Thymus (tissue), 11 donors: ENCODE data around the gene RAB44. TPM values are rescaled to one million over a fixed set of nuclear protein-coding genes. Genes with fewer than 3 reads are reported as not detected.

Source experiments
- DNase-seq, 9 donors: peaks; one replicate each; pipeline ENCODE4 v3.0.0-alpha.2; 2013; ENCODE audit warnings: low spot score in 9 of 9, low read depth in 6 of 9, missing footprints in 1 of 9
- H3K27ac ChIP-seq, 2 donors: one replicate each; pipeline ENCODE4 v1.5.1; 2013; ENCODE audit warnings: control low read depth in 1 of 2, low read depth in 1 of 2, low read length in 1 of 2, mild to moderate bottlenecking in 1 of 2, moderate library complexity in 1 of 2
- H3K27me3 ChIP-seq, 2 donors: one replicate each; pipeline ENCODE4 v1.5.1; 2013; ENCODE audit warnings: low read length in 1 of 2; ENCODE audit not compliant: control insufficient read depth in 2 of 2, insufficient read depth in 1 of 2
- H3K36me3 ChIP-seq, 2 donors: one replicate each; pipeline ENCODE4 v1.5.1; 2013; ENCODE audit warnings: low read length in 1 of 2, mild to moderate bottlenecking in 1 of 2, moderate library complexity in 1 of 2; ENCODE audit not compliant: control insufficient read depth in 2 of 2, insufficient read depth in 2 of 2
- H3K4me1 ChIP-seq, 2 donors: one replicate each; pipeline ENCODE4 v1.5.1; 2013; ENCODE audit warnings: low read length in 2 of 2; ENCODE audit not compliant: control insufficient read depth in 2 of 2, insufficient read depth in 2 of 2
- H3K4me3 ChIP-seq, 2 donors: one replicate each; pipeline ENCODE4 v1.5.1; 2013; ENCODE audit warnings: low read length in 2 of 2, control low read depth in 1 of 2, mild to moderate bottlenecking in 1 of 2
- H3K9me3 ChIP-seq, 2 donors: one replicate each; pipeline ENCODE4 v1.5.1; 2013; ENCODE audit warnings: low read length in 1 of 2, mild to moderate bottlenecking in 1 of 2; ENCODE audit not compliant: control insufficient read depth in 2 of 2, insufficient read depth in 1 of 2
- WGBS: extraction: QIAGEN DNeasy Blood & Tissue Kit; methylation state at CpG from one replicate; pipeline ENCODE4 v1.1.7; 2013; 5-methylcytosine and 5-hydroxymethylcytosine counted together
- polyA plus RNA-seq: library from polyadenylated mRNA; stranded (reverse); fragments of 200-250 nt; gene quantifications from one replicate; pipeline ENCODE4 v1.2.3, GENCODE V29; 2013
- total RNA-seq: library from RNA; stranded (reverse); fragments of 120-200 nt; gene quantifications from one replicate; pipeline ENCODE4 v1.2.4, GENCODE V29; 2013
- donor health status: healthy.

Gene RAB44
- total and polyA plus RNA-seq, 2 donors = 0.27 to 0.28 TPM

DNA sequence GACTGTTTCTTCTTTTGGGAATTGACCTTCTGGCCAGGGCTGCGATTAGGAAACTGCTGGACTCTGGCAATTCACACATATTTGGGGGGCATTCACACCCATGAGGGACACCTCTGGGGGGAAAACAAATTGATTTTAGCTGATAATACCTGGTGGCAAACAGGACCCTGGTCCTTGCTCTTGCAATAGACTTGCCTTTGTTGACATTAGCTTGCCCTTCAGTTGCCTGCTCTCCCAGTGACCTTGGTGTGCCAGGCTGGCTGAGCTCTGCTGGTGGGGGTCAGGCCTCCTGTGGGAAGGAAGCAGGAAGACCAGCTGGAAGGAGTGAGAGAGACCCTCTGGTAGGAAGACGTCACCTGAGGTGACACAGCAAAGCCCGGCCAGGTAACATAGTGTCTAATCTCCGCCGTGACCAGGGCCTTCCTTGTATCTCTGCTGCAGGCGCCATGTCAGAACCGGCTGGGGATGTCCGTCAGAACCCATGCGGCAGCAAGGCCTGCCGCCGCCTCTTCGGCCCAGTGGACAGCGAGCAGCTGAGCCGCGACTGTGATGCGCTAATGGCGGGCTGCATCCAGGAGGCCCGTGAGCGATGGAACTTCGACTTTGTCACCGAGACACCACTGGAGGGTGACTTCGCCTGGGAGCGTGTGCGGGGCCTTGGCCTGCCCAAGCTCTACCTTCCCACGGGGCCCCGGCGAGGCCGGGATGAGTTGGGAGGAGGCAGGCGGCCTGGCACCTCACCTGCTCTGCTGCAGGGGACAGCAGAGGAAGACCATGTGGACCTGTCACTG, 13.8 kb upstream of the RAB44 start:
- DNase-seq = no peak
- H3K4me1 ChIP-seq = peaks cover 30 to 64% of the 10 kb centered on the region in 2 donors
- WGBS = 98% methylated on average over 29 of the region's 29 CpGs
- H3K36me3 ChIP-seq = peaks cover 7 to 10% of the 10 kb centered on the region in 2 donors
- H3K9me3 ChIP-seq = peaks cover 0 to 8% of the 10 kb centered on the region in 2 donors
- no peak overlapping the region for H3K4me3 ChIP-seq
- H3K27me3 ChIP-seq = peaks cover 15 to 28% of the 10 kb centered on the region in 2 donors
- H3K27ac ChIP-seq = no peak overlapping the region

DNA sequence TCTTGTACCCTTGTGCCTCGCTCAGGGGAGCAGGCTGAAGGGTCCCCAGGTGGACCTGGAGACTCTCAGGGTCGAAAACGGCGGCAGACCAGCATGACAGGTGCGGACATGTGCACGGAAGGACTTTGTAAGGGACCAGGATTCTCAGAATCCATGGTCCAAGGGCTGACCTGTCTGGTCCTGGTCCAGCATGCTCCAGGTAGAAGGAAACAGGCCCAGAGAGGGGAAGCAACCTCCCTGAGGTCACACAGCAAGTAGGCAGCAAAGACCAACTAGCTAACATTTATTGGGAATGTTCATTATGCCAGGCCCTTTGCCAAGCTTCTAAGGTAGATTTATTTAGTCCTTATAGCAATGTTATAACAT, 13.2 kb upstream of the RAB44 start:
- Histone ChIP-seq H3K27me3 (peaks cover 9 to 22% of the 10 kb centered on the region in 2 donors), H3K27ac (no peak overlapping the region), H3K4me1 (peaks cover 24 to 58% of the 10 kb centered on the region in 2 donors), H3K36me3 (peaks cover 7 to 10% of the 10 kb centered on the region in 2 donors), H3K4me3 (no peak overlapping the region), H3K9me3 (peaks cover 0 to 4% of the 10 kb centered on the region in 2 donors)
- WGBS = 95% methylated on average over 6 of the region's 6 CpGs
- DNase-seq = no peak

DNA sequence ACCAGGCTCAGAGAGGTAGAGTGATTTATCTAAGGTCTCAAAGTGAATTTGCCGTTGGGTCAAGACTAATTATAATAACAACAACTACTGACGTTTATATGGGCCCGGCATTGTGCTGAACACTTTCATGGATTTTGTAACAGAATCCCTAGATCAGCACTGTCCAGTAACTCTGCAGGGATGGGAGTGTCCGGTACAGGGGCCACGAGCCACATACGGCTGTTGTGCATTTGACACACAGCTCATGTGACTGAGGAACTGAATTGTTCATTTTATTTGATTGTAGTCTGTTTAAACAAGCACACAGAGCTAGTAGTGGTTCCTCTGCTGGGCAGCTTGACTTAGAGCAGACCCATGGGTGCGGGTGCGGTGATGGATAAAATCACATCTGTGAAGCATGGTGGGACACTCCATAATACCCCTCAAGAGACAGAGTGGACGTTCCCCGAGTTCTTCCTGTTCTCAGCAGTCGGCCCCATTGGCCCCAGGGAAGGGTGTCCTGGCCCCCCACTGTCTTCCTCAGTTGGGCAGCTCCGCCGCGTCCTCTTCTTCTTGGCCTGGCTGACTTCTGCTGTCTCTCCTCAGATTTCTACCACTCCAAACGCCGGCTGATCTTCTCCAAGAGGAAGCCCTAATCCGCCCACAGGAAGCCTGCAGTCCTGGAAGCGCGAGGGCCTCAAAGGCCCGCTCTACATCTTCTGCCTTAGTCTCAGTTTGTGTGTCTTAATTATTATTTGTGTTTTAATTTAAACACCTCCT, 12.3 kb upstream of the RAB44 start:
- H3K27me3 ChIP-seq = peaks cover under 1 to 13% of the 10 kb centered on the region in 2 donors
- H3K27ac ChIP-seq = no peak overlapping the region
- peaks cover 23 to 49% of the 10 kb centered on the region in 2 donors for H3K4me1 ChIP-seq
- peaks cover 0 to 2% of the 10 kb centered on the region in 2 donors for H3K9me3 ChIP-seq
- no peak for DNase-seq
- H3K4me3 ChIP-seq = no peak overlapping the region
- 87% methylated on average over 20 of the region's 20 CpGs for WGBS
- H3K36me3 ChIP-seq = peaks cover 7 to 10% of the 10 kb centered on the region in 2 donors

- peaks cover 19 to 42% of the 10 kb centered on the region in 2 donors for H3K4me1 ChIP-seq
- H3K36me3 ChIP-seq = peaks cover 7 to 10% of the 10 kb centered on the region in 2 donors
- no peak for DNase-seq
- no peaks in the 10 kb centered on the region for H3K9me3 ChIP-seq
- no peak overlapping the region for H3K27ac ChIP-seq
- H3K4me3 ChIP-seq = no peak overlapping the region
- H3K27me3 ChIP-seq = peaks cover 0 to 6% of the 10 kb centered on the region in 2 donors
- WGBS = 46% methylated on average over 11 of the region's 11 CpGs
Observed at GRCh38 chr6:36685926-36686667, 11.5 kb upstream of the RAB44 start.

- Histone ChIP-seq H3K27me3 (peaks cover 0 to 1% of the 10 kb centered on the region in 2 donors), H3K4me3 (no peak overlapping the region), H3K4me1 (peaks cover 18 to 42% of the 10 kb centered on the region in 2 donors), H3K27ac (no peak overlapping the region), H3K36me3 (peaks cover 7 to 10% of the 10 kb centered on the region in 2 donors), H3K9me3 (no peaks in the 10 kb centered on the region)
- DNase-seq = no peak
- 98% methylated on average over 10 of the region's 10 CpGs for WGBS
Observed at GRCh38 chr6:36686668-36687513, 10.7 kb upstream of the RAB44 start.

- Histone ChIP-seq H3K4me1 (peaks cover 6 to 35% of the 10 kb centered on the region in 2 donors), H3K9me3 (no peaks in the 10 kb centered on the region), H3K27me3 (no peaks in the 10 kb centered on the region), H3K27ac (no peak overlapping the region), H3K36me3 (peaks cover 7 to 10% of the 10 kb centered on the region in 2 donors), H3K4me3 (no peak overlapping the region)
- WGBS = 98% methylated on average over 6 of the region's 6 CpGs
- DNase-seq = no peak
Observed at GRCh38 chr6:36688063-36688738, 9.4 kb upstream of the RAB44 start.

DNA sequence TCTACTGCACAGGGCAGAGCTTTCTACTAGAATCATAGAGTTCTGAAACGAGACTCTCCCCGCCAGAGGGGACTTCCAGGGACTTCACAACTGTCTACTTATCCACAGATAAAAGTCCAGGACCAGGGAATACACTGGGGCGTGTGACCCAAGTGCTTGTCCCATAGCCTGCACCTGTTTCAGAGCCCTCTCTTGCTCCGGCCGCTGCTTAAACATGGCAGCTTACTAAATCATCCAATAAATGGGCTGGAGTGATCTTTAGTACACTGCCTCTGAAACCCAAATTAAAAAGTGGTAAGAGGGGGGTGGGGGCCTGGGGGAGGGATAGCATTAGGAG, 8.9 kb upstream of the RAB44 start:
- H3K9me3 ChIP-seq = no peaks in the 10 kb centered on the region
- no peaks in the 10 kb centered on the region for H3K27me3 ChIP-seq
- peaks cover under 1 to 30% of the 10 kb centered on the region in 2 donors for H3K4me1 ChIP-seq
- no peak for DNase-seq
- no peak overlapping the region for H3K4me3 ChIP-seq
- H3K36me3 ChIP-seq = peaks cover 7 to 10% of the 10 kb centered on the region in 2 donors
- 96% methylated on average over 5 of the region's 5 CpGs for WGBS
- H3K27ac ChIP-seq = no peak overlapping the region

DNA sequence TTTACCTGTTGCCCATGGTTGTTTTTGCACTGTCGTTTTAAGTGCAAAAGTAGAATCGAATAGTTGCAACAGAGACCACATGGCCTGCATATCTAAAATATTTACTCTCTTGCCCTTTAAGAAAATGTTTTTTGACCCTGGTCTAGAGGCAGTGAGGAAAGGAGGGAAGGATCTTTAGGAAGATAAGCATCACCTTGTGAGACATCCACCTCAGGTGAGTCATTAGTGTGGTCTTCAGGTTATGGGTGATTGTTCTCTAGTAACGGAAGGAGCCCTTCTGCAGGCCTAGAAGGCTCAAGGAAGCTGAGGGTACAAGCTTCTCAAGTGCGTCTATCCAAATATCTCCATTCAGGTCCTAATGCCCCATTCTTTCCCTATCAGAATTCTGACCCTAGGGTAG, 6.6 kb upstream of the RAB44 start:
- no peak overlapping the region for H3K27ac ChIP-seq
- H3K36me3 ChIP-seq = peaks cover 0 to 7% of the 10 kb centered on the region in 2 donors
- WGBS = 99% methylated on average over 4 of the region's 4 CpGs
- DNase-seq = no peak
- H3K4me1 ChIP-seq = peaks cover 0 to 17% of the 10 kb centered on the region in 2 donors
- H3K4me3 ChIP-seq = no peak overlapping the region
- H3K27me3 ChIP-seq = no peaks in the 10 kb centered on the region
- H3K9me3 ChIP-seq = no peaks in the 10 kb centered on the region
